Left hindlimb (tissue), 1 donor: ENCODE measurements around the gene JAG2.

ENCODE experiments used
- DNase-seq: peaks from one replicate; pipeline ENCODE4 v3.0.0-alpha.2; 2018

The JAG2 gene

GRCh38 chr14:105138021-105138541 lies 30.5 kb downstream of the JAG2 start:
- DNase-seq: no peak

- no peak for DNase-seq
Measured at GRCh38 chr14:105137481-105138020, 31.0 kb downstream of the JAG2 start.

- no peak for DNase-seq
Measured at GRCh38 chr14:105136401-105137322, 31.9 kb downstream of the JAG2 start.

GRCh38 chr14:105135700-105136395 lies 32.7 kb downstream of the JAG2 start:
- DNase-seq: no peak

GRCh38 chr14:105132921-105133654 lies 35.5 kb downstream of the JAG2 start:
- DNase-seq: no peak

GRCh38 chr14:105131241-105131640 lies 37.3 kb downstream of the JAG2 start:
- no peak for DNase-seq

- DNase-seq: no peak
Measured at GRCh38 chr14:105128059-105128458, 40.5 kb downstream of the JAG2 start.

- DNase-seq: no peak
Measured at GRCh38 chr14:105126981-105127329, 41.6 kb downstream of the JAG2 start.

- DNase-seq: no peak
Measured at GRCh38 chr14:105126126-105126980, 42.2 kb downstream of the JAG2 start.

GRCh38 chr14:105124823-105125222 lies 43.8 kb downstream of the JAG2 start:
- DNase-seq: no peak

GRCh38 chr14:105123981-105124765 lies 44.4 kb downstream of the JAG2 start:
- no peak for DNase-seq

GRCh38 chr14:105123064-105123665 lies 45.4 kb downstream of the JAG2 start:
- no peak for DNase-seq

- DNase-seq: no peak
Measured at GRCh38 chr14:105120056-105120455, 48.5 kb downstream of the JAG2 start.

- DNase-seq: no peak
Measured at GRCh38 chr14:105119408-105120025, 49.1 kb downstream of the JAG2 start.

GRCh38 chr14:105118646-105119407 lies 49.7 kb downstream of the JAG2 start:
- no peak for DNase-seq

- no peak for DNase-seq
Measured at GRCh38 chr14:105117710-105118385, 50.7 kb downstream of the JAG2 start.

- no peak for DNase-seq
Measured at GRCh38 chr14:105117257-105117646, 51.3 kb downstream of the JAG2 start.

GRCh38 chr14:105116451-105117256 lies 51.9 kb downstream of the JAG2 start:
- DNase-seq: no peak
